Renal cortex interstitium (tissue), 11 donors: ENCODE data around the gene PIK3C2G. TPM values are rescaled to one million over a fixed set of nuclear protein-coding genes. Genes with fewer than 3 reads are reported as not detected.
"Not testable (repeated sequence)": the region's sequence is repeated elsewhere in the genome, so short reads cannot be mapped to it uniquely, and the experiment has no call there.

Experiments used
- DNase-seq, 11 donors: peaks; one replicate each; pipeline ENCODE4 v3.0.0-alpha.2; 2013; ENCODE audit warnings: low read depth in 9 of 11, low spot score in 4 of 11; ENCODE audit errors: extremely low read depth in 1 of 11
- polyA plus RNA-seq, 3 donors: library from polyadenylated mRNA; unstranded; fragments of 120-200 nt; gene quantifications; one replicate each; pipeline ENCODE4 v1.2.1, GENCODE V29; 2013; ENCODE audit not compliant: insufficient read length in 3 of 3

The PIK3C2G gene
- polyA plus RNA-seq, 3 donors, result 3.0 to 6.2 (median 3.1) TPM

- DNase-seq, result no peak
Measured at GRCh38 chr12:18652596-18652995, 391.3 kb downstream of the PIK3C2G start.

DNA sequence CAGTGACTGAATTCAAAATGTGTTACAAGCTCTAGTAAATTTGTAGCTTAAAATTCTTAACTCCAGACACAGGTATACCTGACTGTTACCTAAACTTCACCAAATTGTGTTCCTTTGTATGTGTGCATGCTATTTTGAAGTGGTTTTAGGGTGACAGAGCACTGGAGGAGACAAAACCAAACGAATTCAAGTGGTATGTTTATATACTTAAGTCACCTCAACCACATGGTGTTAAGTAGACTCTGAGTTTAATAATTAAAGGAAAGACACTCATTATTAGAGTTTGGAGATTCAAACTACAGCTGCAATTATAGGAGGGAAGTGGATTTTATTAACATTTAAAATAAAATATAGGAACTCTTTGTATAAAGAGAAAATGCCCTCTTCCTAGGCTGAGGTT, 392.1 kb downstream of the PIK3C2G start:
- DNase-seq, result no peak

DNA sequence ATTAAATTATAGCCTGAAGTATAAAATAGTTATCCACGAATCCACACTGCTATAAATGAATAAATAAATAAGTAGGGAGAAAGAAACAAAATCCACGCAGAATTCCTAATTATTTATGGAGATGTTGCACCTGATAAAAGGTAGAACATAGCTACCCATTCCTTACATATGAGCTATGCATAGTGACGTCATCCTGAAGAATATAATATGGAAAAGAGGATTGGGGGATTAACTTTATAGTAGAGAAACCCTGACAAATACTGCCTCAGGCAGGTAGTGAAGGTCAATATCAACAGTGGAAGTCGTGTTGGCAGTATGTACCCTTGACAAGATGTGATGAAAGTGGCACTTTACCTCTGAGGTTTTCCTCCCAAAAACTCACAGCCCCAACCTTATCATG, 394.0 kb downstream of the PIK3C2G start:
- no peak for DNase-seq

DNA sequence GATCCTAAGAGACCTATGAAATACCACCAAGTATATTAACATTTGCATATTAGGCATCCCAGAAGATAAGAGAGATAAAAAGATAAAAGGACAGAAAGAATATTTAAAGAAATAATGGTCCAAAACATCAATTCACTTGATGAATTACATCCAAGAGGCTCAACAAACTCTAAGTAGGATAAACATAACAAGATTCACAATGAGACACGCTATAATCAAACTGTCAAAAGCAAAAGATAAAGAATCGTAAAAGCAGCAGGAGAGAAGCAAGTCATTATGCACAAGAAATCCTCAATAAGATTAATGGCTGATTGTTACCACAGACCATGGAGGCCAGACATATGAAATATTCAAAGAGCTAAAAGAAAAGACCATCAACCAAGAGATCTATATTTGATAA, 396.9 kb downstream of the PIK3C2G start:
- no peak for DNase-seq

DNA sequence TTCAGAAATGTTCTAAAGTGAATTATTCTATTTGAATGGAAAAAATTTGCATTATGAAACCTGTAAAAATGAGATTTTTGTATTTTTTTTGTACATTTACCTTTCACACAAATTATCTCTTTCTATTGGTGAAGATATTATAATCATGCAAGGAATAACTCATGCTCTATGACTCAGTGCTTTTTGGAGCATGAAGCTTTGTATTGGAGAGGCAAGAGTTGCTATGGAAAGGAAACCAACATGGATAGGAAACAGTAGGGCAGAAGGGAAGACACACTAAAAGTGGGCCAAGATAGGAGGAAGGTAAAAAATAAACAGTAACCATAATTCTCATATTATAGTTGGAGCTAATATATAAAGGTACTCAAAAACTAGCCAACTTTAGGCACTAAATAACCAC, 397.5 kb downstream of the PIK3C2G start:
- DNase-seq, result no peak

- DNase-seq, result no peak
Measured at GRCh38 chr12:18676141-18676540, 414.8 kb downstream of the PIK3C2G start.

DNA sequence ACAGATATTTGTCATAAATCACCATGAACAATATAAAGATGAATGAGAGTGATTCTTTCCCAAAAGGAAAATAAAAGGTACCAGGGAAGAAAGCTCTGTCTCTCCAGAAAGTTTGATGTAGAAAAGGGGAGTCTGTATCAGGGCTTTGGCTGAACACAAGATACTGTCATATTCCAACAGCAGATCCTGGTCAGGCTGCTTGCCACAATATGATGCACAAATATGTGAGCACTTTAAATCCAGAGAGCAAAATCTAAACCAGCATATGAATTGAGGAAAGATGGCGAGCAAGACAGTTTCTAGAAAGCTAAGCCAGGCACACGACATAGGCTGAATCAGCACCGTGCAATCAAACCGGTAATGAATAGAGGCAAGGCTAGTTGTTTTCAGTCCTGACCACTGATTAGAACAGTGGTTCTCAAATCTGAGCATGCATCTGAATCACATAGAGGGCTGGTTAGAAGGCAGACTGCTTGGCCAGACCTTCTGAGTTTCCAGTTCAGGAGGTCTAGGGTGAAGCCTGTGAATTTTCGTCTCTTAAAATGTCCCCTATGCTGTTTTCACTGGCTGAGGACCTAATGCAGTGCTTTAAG, 415.8 kb downstream of the PIK3C2G start:
- DNase-seq, result no peak

DNA sequence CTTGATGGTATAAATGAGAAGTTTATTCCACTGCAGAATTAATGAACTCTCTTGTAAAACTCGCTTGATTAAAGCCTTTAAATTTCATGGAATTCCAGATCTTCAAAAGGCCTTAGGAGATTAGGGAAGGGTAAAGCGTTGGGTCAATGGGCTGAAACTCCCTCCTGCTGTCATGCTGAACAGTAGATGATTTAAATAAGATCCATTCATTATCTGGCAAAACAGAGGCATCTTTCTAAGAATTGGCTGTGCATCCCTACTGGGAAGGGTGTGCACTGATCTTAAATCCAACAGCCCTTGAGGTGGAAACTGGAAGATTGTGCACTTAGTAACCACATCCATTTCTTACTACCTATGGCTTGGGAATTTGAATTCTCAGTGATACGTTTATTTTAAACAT, 420.5 kb downstream of the PIK3C2G start:
- DNase-seq, result no peak

- DNase-seq, result no peak
Measured at GRCh38 chr12:18683327-18684013, 422.2 kb downstream of the PIK3C2G start.

- DNase-seq, result no peak
Measured at GRCh38 chr12:18684430-18684829, 423.1 kb downstream of the PIK3C2G start.

DNA sequence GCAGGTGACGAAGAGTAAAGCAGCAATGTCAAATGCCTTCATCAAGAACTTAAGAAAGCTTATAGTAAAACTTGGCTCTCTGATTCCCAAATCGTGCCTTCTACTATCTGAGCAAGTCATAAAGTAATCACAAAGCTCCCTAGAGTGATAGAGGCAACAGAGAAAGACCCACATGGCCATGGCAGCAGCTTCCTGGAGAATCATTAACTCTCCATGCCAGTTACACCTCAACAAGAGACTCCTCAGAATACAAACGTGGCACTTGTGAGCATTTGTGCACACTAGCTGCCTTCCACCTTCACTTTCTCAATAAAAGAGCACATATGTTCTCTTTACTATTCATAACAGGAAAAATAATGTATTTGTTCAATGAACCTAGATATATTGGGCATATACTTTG, 428.5 kb downstream of the PIK3C2G start:
- no peak for DNase-seq

DNA sequence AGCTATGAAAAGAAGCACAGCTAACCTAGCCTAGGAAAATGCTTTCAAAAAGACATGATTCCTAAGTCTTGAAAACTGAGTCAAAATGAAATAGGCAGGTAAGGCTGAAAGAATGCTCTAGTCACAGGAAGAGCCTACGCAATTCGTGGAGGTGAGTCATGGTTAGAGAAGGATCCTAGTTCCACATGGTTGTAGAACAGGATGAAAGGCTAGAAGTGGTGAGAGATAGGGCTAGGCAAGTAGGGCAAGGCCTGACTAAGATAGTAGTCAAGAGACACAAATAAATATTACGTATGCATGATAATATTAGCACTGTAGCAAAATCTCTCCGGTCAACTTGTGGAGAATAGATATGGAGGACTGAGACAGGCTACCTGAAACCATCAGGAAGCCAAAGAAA, 429.3 kb downstream of the PIK3C2G start:
- DNase-seq, result no peak

DNA sequence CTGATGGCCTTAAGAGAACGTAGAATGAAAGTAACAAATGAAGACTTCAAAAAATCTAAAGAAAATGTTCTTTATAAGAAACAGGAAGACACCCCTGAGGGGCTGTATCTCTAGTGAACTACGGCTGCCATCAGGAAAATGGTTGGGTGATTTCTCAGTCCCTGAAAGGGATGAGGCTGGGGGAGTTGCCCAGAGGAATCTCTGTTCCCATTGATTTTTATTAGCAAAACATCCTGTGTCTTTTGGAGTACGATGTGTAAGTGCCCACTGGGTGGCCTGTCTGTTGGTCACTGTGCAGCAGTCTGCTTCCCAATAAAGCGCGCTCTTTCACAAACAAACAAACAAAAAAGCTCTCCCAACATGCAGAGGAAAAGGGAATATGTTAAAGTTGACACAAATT, 432.7 kb downstream of the PIK3C2G start:
- DNase-seq, result not testable (repeated sequence)

GRCh38 chr12:18696971-18697602, 435.8 kb downstream of the PIK3C2G start:
- DNase-seq, result no peak

Other genes with a start within 250 kb of the PIK3C2G start
- 1 to 10 TPM; 5.6 to 8.9 (median 8.8) TPM for gene RERGL, start 171.3 kb upstream of the PIK3C2G start, polyA plus RNA-seq